Gastroesophageal sphincter (tissue), 4 donors: ENCODE data around the gene INSM1. TPM values are rescaled to one million over a fixed set of nuclear protein-coding genes. Genes with fewer than 3 reads are reported as not detected.

ENCODE experiments used
- ATAC-seq: fragments of 150-250 bp; one replicate; pipeline ENCODE4 v1.9.1; 2016; ENCODE audit warnings: mild to moderate bottlenecking, moderate library complexity
- H3K27ac ChIP-seq, 4 donors: fragments of 200-600 bp; sonication (generic) in 3 of 4; 1 replicate in 3 of 4; 2 replicates in 1 of 4; pipeline ENCODE4 v1.5.1; 2016 to 2019
- H3K27me3 ChIP-seq: fragments of 200-600 bp; sonication (generic); one replicate; pipeline ENCODE4 v1.5.1; 2019
- H3K36me3 ChIP-seq, 2 donors: fragments of 200-600 bp; sonication (generic); one replicate each; pipeline ENCODE4 v1.5.1; 2019; ENCODE audit warnings: control low read depth in 1 of 2
- H3K4me1 ChIP-seq, 3 donors: fragments of 200-600 bp; sonication (generic); 1 replicate in 2 of 3; 2 replicates in 1 of 3; pipeline ENCODE4 v1.5.1; 2016 to 2019; ENCODE audit warnings: control low read depth in 2 of 3
- H3K4me3 ChIP-seq, 2 donors: fragments of 200-600 bp; sonication (generic); one replicate each; pipeline ENCODE4 v1.5.1; 2019; ENCODE audit warnings: mild to moderate bottlenecking in 1 of 2, moderate library complexity in 1 of 2
- H3K9me3 ChIP-seq, 3 donors: fragments of 200-600 bp; sonication (generic); one replicate each; pipeline ENCODE4 v1.5.1; 2017 to 2019; ENCODE audit warnings: control low read depth in 2 of 3
- EP300 ChIP-seq: sonication (generic); formaldehyde crosslinking; IDR thresholded peaks from one replicate; pipeline ENCODE4 v1.6.1; 2017; ENCODE audit warnings: antibody characterized with exemption, mild to moderate bottlenecking
- POLR2A ChIP-seq, 2 donors: fragments of 450-650 bp; IDR thresholded peaks; one replicate each; pipeline ENCODE4 v1.6.1; 2017; ENCODE audit warnings: antibody characterized with exemption in 2 of 2, mild to moderate bottlenecking in 2 of 2, moderate library complexity in 1 of 2
- POLR2AphosphoS5 ChIP-seq: sonication (generic); formaldehyde crosslinking; IDR thresholded peaks from one replicate; pipeline ENCODE4 v1.6.1; 2017; ENCODE audit warnings: antibody characterized with exemption
- WGBS, 2 donors: methylation state at CpG; one replicate each; pipeline ENCODE4 v1.1.5; 2018; ENCODE audit warnings: low coverage in 1 of 2; 5-methylcytosine and 5-hydroxymethylcytosine counted together
- total RNA-seq, 4 donors: library from RNA; depleted of rRNA; stranded (reverse); fragments of >200 nt; gene quantifications; one replicate each; pipeline ENCODE4 v1.1.0, GENCODE V29; 2016
- TF ChIP-seq, protein P1 (sequence below), 4 experiments: fragments of 200-600 bp in 2 of 4; fragments of 450-650 bp in 2 of 4; sonication (generic) in 1 of 4; IDR thresholded peaks; one replicate each; pipeline ENCODE4 v1.5.1; 2017 to 2019; ENCODE audit warnings: antibody characterized with exemption in 4 of 4, mild to moderate bottlenecking in 2 of 4, moderate library complexity in 2 of 4

Gene INSM1
- total RNA-seq, 4 donors from 2014 or later: 0.15 TPM; not detected in 3

DNA sequence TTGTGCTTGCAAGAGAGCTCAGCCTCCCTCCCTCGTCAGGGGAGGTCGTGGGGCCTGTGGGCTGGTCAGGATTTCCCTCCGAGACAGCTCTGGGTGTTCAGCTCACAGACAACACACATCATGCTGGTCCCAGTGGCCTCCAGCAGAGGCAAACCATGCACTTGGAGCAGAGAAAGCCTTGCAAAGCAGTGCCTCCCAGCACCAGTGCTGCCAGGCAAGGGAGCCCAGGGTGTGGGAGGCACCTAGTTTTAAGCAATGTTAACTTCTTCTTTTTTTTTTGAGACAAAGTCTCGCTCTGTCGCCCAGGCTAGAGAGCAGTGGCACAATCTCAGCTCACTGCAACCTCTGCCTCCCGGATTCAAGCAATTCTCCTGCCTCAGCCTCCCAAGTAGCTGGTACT lies 34.0 kb upstream of the INSM1 start:
- H3K36me3 ChIP-seq: no peaks in the 10 kb centered on the region
- TF ChIP-seq EP300 (no peak), POLR2A (IDR thresholded peaks at IDR 0.05) (no peak), POLR2AphosphoS5 (no peak)
- TF ChIP-seq, protein P1, sequence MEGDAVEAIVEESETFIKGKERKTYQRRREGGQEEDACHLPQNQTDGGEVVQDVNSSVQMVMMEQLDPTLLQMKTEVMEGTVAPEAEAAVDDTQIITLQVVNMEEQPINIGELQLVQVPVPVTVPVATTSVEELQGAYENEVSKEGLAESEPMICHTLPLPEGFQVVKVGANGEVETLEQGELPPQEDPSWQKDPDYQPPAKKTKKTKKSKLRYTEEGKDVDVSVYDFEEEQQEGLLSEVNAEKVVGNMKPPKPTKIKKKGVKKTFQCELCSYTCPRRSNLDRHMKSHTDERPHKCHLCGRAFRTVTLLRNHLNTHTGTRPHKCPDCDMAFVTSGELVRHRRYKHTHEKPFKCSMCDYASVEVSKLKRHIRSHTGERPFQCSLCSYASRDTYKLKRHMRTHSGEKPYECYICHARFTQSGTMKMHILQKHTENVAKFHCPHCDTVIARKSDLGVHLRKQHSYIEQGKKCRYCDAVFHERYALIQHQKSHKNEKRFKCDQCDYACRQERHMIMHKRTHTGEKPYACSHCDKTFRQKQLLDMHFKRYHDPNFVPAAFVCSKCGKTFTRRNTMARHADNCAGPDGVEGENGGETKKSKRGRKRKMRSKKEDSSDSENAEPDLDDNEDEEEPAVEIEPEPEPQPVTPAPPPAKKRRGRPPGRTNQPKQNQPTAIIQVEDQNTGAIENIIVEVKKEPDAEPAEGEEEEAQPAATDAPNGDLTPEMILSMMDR (IDR thresholded peaks at IDR 0.05): no peak
- peaks cover 26% of the 10 kb centered on the region for H3K27me3 ChIP-seq
- WGBS, 2 donors: 40 to 75% methylated on average over 1 to 6 of the region's 6 CpGs
- no peak overlapping the region for H3K27ac ChIP-seq
- no peak overlapping the region for H3K4me3 ChIP-seq
- ATAC-seq: no peak
- H3K9me3 ChIP-seq: peaks cover 0 to 5% (median 0%) of the 10 kb centered on the region in 3 donors
- H3K4me1 ChIP-seq: no peaks in the 10 kb centered on the region

DNA sequence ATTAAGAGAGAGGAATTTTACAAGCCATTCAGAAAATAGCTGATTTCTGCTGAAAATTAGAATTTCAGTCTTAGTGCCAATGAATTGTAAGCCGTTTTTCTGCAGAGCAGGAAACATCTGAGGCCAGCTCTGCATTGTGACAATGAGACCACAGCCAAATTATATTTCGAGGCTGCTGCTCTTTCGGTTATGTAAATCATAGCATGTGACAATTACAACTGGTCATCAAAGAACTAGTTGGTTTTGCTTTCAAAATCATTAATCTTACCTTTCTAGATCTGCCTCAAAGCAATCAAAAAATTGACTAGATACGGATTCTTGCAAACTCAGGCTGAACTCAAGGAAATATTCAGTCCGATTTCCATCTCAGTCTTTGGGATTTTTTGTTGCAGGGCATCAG lies 33.4 kb upstream of the INSM1 start:
- no peak overlapping the region for H3K4me3 ChIP-seq
- peaks cover 0 to 5% (median 0%) of the 10 kb centered on the region in 3 donors for H3K9me3 ChIP-seq
- TF ChIP-seq EP300 (no peak), POLR2AphosphoS5 (no peak), POLR2A (IDR thresholded peaks at IDR 0.05) (no peak)
- TF ChIP-seq, protein P1 (IDR thresholded peaks at IDR 0.05): no peak
- peaks cover 20% of the 10 kb centered on the region for H3K27me3 ChIP-seq
- ATAC-seq: no peak
- WGBS, 2 donors: 47 to 56% methylated on average over 5 of the region's 5 CpGs
- H3K36me3 ChIP-seq: no peaks in the 10 kb centered on the region
- no peaks in the 10 kb centered on the region for H3K4me1 ChIP-seq
- H3K27ac ChIP-seq: no peak overlapping the region

DNA sequence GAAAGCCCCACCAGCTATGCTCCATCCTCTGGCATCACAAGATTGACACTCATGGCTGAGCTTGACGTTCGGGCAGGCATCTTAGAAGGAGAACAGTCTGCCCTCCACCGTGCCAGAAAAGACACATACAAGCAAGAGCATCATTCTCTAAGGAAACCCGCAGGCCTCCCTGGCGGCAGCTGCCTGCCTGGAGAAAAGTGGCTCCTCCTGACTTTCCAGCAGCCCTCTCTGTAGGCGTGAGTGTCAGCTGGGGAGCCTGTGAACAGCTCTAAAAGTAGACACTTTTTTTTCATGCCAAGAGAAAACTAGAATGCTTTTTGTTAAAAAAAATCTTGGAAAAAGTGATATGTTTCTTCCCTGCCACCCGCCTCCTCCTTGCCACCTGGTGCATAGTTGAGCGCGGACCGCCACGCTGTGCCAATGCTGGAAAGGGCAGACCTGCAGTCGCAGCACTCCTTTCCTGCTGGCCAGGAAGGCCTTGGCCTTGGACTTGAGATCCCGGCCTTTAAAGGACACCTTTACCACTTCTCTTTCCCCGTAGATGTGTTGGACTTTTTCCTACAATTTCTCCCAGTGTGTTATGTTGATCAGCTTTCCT lies 29.7 kb upstream of the INSM1 start:
- H3K4me3 ChIP-seq: no peak overlapping the region

DNA sequence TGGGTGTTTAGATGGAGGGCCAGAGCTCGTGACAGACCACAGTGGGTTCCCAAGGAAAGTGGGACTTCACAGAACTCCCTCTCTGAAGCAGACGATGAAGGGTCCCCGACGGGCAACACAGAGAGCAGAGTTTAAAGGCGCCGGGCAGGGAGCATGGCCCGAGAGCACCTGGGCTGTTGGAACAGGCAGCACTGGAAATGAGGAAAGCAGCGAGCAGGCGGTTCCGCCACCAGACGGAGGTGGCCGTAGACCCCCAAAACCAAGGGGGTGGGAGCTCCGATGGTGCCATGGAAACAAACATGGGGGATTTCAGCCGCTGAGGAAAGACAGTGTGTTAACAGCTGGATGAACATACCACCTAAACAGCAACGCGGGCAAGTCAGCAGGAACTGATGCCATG lies 27.5 kb upstream of the INSM1 start:
- H3K4me1 ChIP-seq: no peaks in the 10 kb centered on the region
- TF ChIP-seq POLR2AphosphoS5 (no peak), EP300 (no peak), POLR2A (IDR thresholded peaks at IDR 0.05) (no peak)
- TF ChIP-seq, protein P1 (IDR thresholded peaks at IDR 0.05): no peak
- no peak overlapping the region for H3K4me3 ChIP-seq
- WGBS, 2 donors: 89% methylated on average over 12 to 16 of the region's 16 CpGs
- peaks cover 29% of the 10 kb centered on the region for H3K27me3 ChIP-seq
- H3K9me3 ChIP-seq: peaks cover 0 to 3% (median 0%) of the 10 kb centered on the region in 3 donors
- no peaks in the 10 kb centered on the region for H3K36me3 ChIP-seq
- ATAC-seq: no peak
- no peak overlapping the region for H3K27ac ChIP-seq

More for the DNA sequence above, 29.7 kb upstream of the INSM1 start:
- Histone ChIP-seq H3K36me3 (no peaks in the 10 kb centered on the region), H3K4me1 (no peaks in the 10 kb centered on the region), H3K9me3 (peaks cover 0 to 5% (median 0%) of the 10 kb centered on the region in 3 donors), H3K27me3 (peaks cover 30% of the 10 kb centered on the region), H3K27ac (no peak overlapping the region)
- TF ChIP-seq, protein P1 (IDR thresholded peaks at IDR 0.05): no peak
- TF ChIP-seq EP300 (no peak), POLR2AphosphoS5 (no peak), POLR2A (IDR thresholded peaks at IDR 0.05) (no peak)
- no peak for ATAC-seq
- 89 to 92% methylated on average over 6 to 11 of the region's 14 CpGs for WGBS, 2 donors

DNA sequence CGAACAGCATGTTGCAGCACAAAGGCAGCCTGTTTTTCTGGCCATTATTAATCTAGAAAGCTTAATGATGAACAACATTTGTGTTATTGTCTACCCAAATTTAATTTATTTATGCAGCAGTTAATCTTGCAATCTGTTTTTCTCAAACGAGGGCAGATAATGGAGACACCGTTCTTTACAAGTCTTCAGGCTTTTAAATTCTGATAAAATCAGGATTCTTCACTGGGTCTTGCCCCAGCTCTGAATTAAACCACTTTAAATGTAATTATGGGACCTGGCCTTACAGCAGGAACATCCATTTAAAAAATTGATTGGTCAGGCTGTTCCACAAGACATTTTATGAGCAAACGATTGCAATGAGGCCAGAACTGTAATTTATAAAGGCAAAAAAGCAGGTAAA lies 26.5 kb upstream of the INSM1 start:
- 50 to 66% methylated on average over 4 of the region's 4 CpGs for WGBS, 2 donors

More for the DNA sequence above, 26.5 kb upstream of the INSM1 start:
- no peak overlapping the region for H3K4me3 ChIP-seq
- TF ChIP-seq, protein P1 (IDR thresholded peaks at IDR 0.05): no peak
- TF ChIP-seq POLR2A (IDR thresholded peaks at IDR 0.05) (no peak), EP300 (no peak), POLR2AphosphoS5 (no peak)
- H3K4me1 ChIP-seq: no peaks in the 10 kb centered on the region
- peaks cover 24% of the 10 kb centered on the region for H3K27me3 ChIP-seq
- no peaks in the 10 kb centered on the region for H3K9me3 ChIP-seq
- H3K27ac ChIP-seq: no peak overlapping the region
- H3K36me3 ChIP-seq: no peaks in the 10 kb centered on the region
- no peak for ATAC-seq
